Activated B cell treated with CpG ODN at 0.5 μM for 24 hours (primary cell): ENCODE measurements around the gene TMPRSS11B. TPM values are rescaled to one million over a fixed set of nuclear protein-coding genes. Genes with fewer than 3 reads are reported as not detected.
"Not testable (repeated sequence)": the region's sequence is repeated elsewhere in the genome, so short reads cannot be mapped to it uniquely, and the experiment has no call there.

Experiments used
- ATAC-seq: fragments of 200-7000 bp; cut with Tn5 transposase; one replicate; pipeline ENCODE4 v1.10.0; 2021; ENCODE audit warnings: low read depth, mild to moderate bottlenecking, moderate library complexity
- CTCF ChIA-PET: fragments of 350-600 bp; sonication (Branson Sonifier 250); formaldehyde crosslinking; loops from one replicate; lab custom pipeline; 2021; ENCODE audit warnings: antibody characterized with exemption; lab: Charles Lee
- POLR2A ChIA-PET: fragments of 350-600 bp; sonication (Branson Sonifier 250); formaldehyde crosslinking; loops from one replicate; lab custom pipeline; 2021; ENCODE audit warnings: antibody characterized with exemption; lab: Charles Lee
- DNase-seq: peaks from one replicate; pipeline ENCODE4 v3.0.0; 2022
- H3K27ac Mint-ChIP-seq: one replicate; pipeline ENCODE4 v1.8.0; 2020; ENCODE audit warnings: mixed read lengths
- H3K27me3 Mint-ChIP-seq: one replicate; pipeline ENCODE4 v1.8.0; 2021; ENCODE audit warnings: mixed read lengths
- H3K36me3 Mint-ChIP-seq: one replicate; pipeline ENCODE4 v1.8.0; 2021; ENCODE audit warnings: low read depth, mixed read lengths
- H3K4me1 Mint-ChIP-seq: one replicate; pipeline ENCODE4 v1.8.0; 2021; ENCODE audit warnings: mixed read lengths
- H3K4me3 Mint-ChIP-seq: one replicate; pipeline ENCODE4 v1.8.0; 2020; ENCODE audit warnings: mild to moderate bottlenecking, mixed read lengths
- H3K9me3 Mint-ChIP-seq: one replicate; pipeline ENCODE4 v1.8.0; 2020; ENCODE audit warnings: mixed read lengths
- CTCF ChIP-seq: fragments of 200-600 bp; IDR thresholded peaks from one replicate; pipeline ENCODE4 v1.8.0; 2022; ENCODE audit warnings: antibody characterized with exemption, mild to moderate bottlenecking
- intact Hi-C: fragments of 100-400 bp; cut with micrococcal nuclease; formaldehyde crosslinking; loops from one replicate; pipeline ENCODE4 v1.15.1; 2024
- total RNA-seq: library from RNA; stranded (reverse); gene quantifications from 2 replicates; pipeline ENCODE4 v1.2.3, GENCODE V29; 2022

Gene TMPRSS11B
- total RNA-seq, 1 donor from 2014 or later, result not detected

- Mint-ChIP-seq H3K27me3 (peaks cover 7% of the 10 kb centered on the region), H3K9me3 (no peaks in the 10 kb centered on the region), H3K36me3 (no peaks in the 10 kb centered on the region), H3K4me3 (no peak overlapping the region), H3K27ac (no peak overlapping the region), H3K4me1 (no peaks in the 10 kb centered on the region)
- TF ChIP-seq CTCF, result no peak
- intact Hi-C loops, result no loop called here
- ChIA-PET POLR2A (no interaction called here), CTCF (no interaction called here)
- ATAC-seq (no peak), DNase-seq (no peak)
Measured at GRCh38 chr4:68283095-68283494, 37.6 kb upstream of the TMPRSS11B start.

GRCh38 chr4:68281796-68282740 is 36.6 kb upstream of the TMPRSS11B start:
- H3K4me3 Mint-ChIP-seq, H3K27ac Mint-ChIP-seq, CTCF ChIA-PET, POLR2A ChIA-PET, ATAC-seq, H3K9me3 Mint-ChIP-seq, DNase-seq, H3K27me3 Mint-ChIP-seq, H3K4me1 Mint-ChIP-seq, intact Hi-C loops, H3K36me3 Mint-ChIP-seq: not testable (repeated sequence)

- no peak for TF ChIP-seq CTCF
- no peak for ATAC-seq
- H3K4me3 Mint-ChIP-seq, result no peak overlapping the region
- H3K4me1 Mint-ChIP-seq, result peaks cover 6% of the 10 kb centered on the region
- intact Hi-C loops, result no loop called here
- DNase-seq, result no peak
- no peak overlapping the region for H3K27ac Mint-ChIP-seq
- ChIA-PET POLR2A (no interaction called here), CTCF (no interaction called here)
- H3K9me3 Mint-ChIP-seq, result no peaks in the 10 kb centered on the region
- no peaks in the 10 kb centered on the region for H3K36me3 Mint-ChIP-seq
- H3K27me3 Mint-ChIP-seq, result peaks cover 1% of the 10 kb centered on the region
Measured at GRCh38 chr4:68278029-68278428, 32.5 kb upstream of the TMPRSS11B start.

GRCh38 chr4:68277627-68278026 is 32.1 kb upstream of the TMPRSS11B start:
- Mint-ChIP-seq H3K9me3 (no peaks in the 10 kb centered on the region), H3K36me3 (no peaks in the 10 kb centered on the region), H3K27ac (no peak overlapping the region), H3K4me1 (peaks cover 9% of the 10 kb centered on the region), H3K27me3 (peaks cover 1% of the 10 kb centered on the region), H3K4me3 (no peak overlapping the region)
- TF ChIP-seq CTCF, result no peak
- POLR2A ChIA-PET, result no interaction called here
- CTCF ChIA-PET, result no interaction called here
- intact Hi-C loops, result no loop called here
- DNase-seq (no peak), ATAC-seq (no peak)

- ATAC-seq (no peak), DNase-seq (no peak)
- Mint-ChIP-seq H3K9me3 (no peaks in the 10 kb centered on the region), H3K4me3 (no peak overlapping the region), H3K27ac (no peak overlapping the region), H3K27me3 (peaks cover 7% of the 10 kb centered on the region), H3K4me1 (peaks cover 14% of the 10 kb centered on the region), H3K36me3 (no peaks in the 10 kb centered on the region)
- intact Hi-C loops, result loop anchor here (1.0 to 5.0 kb wide), 4 partner anchors 103 to 1909 kb away; no protein-coding TSS in a partner anchor
- ChIA-PET POLR2A (no interaction called here), CTCF (interaction anchor here (2.4 kb wide), 1 partner anchor 103 kb away, joined by 53 read pairs; no protein-coding TSS in a partner anchor)
- no peak for TF ChIP-seq CTCF
Measured at GRCh38 chr4:68272860-68273259, 27.4 kb upstream of the TMPRSS11B start.
